Body of pancreas (tissue), 4 donors: ENCODE data around the gene DSTN. TPM values are rescaled to one million over a fixed set of nuclear protein-coding genes. Genes with fewer than 3 reads are reported as not detected.
A peak's percentile ranks its signal among the peaks of the same experiment; 100 is the strongest.

Source experiments
- ATAC-seq: fragments of 150-250 bp; one replicate; pipeline ENCODE4 v1.9.1; 2016
- DNase-seq, 4 donors: peaks; one replicate each; pipeline ENCODE4 v3.0.0-alpha.2; 2019
- H3K27ac ChIP-seq, 4 donors: fragments of 200-600 bp; sonication (generic); 1 replicate in 3 of 4; 2 replicates in 1 of 4; pipeline versions ENCODE4 v1.5.1 to v1.6.1; 2016 to 2019; ENCODE audit warnings: mild to moderate bottlenecking in 1 of 4, mixed read lengths in 1 of 4, moderate library complexity in 1 of 4
- H3K27me3 ChIP-seq, 2 donors: fragments of 200-600 bp; sonication (generic); one replicate each; pipeline ENCODE4 v1.6.0; 2016; ENCODE audit warnings: mild to moderate bottlenecking in 1 of 2
- H3K36me3 ChIP-seq, 2 donors: fragments of 200-600 bp; sonication (generic); replicated peaks in 1 of 2; 2 replicates each; pipeline ENCODE4 v1.5.1; 2016; ENCODE audit warnings: low read depth in 2 of 2; ENCODE audit not compliant: insufficient read depth in 1 of 2
- H3K4me1 ChIP-seq: fragments of 200-600 bp; sonication (generic); one replicate; pipeline ENCODE4 v1.6.0; 2016
- H3K4me3 ChIP-seq, 2 donors: fragments of 200-600 bp; sonication (generic); 1 replicate in 1 of 2; 2 replicates in 1 of 2; pipeline ENCODE4 v1.5.1; 2016 to 2019
- H3K9me3 ChIP-seq, 3 donors: fragments of 200-600 bp; sonication (generic); 1 replicate in 2 of 3; 2 replicates in 1 of 3; pipeline ENCODE4 v1.5.1; 2016
- CTCF ChIP-seq, 7 experiments: fragments of 450-650 bp in 4 of 7; fragments of 200-600 bp in 3 of 7; sonication (generic) in 3 of 7; IDR thresholded peaks; one replicate each; pipeline ENCODE4 v1.5.1; 2016 to 2019; ENCODE audit warnings: antibody characterized with exemption in 7 of 7
- POLR2A ChIP-seq, 3 donors: fragments of 450-650 bp; IDR thresholded peaks; one replicate each; pipeline ENCODE4 v1.6.1; 2016; ENCODE audit warnings: antibody characterized with exemption in 3 of 3, mild to moderate bottlenecking in 2 of 3
- WGBS, 2 donors: methylation state at CpG; one replicate each; pipeline ENCODE4 v1.1.5; 2017; 5-methylcytosine and 5-hydroxymethylcytosine counted together
- intact Hi-C: fragments of 100-400 bp; cut with DNase I; formaldehyde crosslinking; loops from one replicate; pipeline ENCODE4 v1.15.1; 2023
- total RNA-seq, 2 donors: library from RNA; depleted of rRNA; stranded (reverse); fragments of >200 nt; gene quantifications; one replicate each; pipeline ENCODE4 v1.1.0, GENCODE V29; 2016

The DSTN gene
- total RNA-seq, 2 donors from 2014 or later = 103 to 464 TPM

- intact Hi-C loops = no loop called here
- Histone ChIP-seq H3K27me3 (no peaks in the 10 kb centered on the region), H3K4me1 (peaks cover 65% of the 10 kb centered on the region), H3K36me3 (peaks cover 12 to 13% of the 10 kb centered on the region in 2 donors), H3K4me3 (no peak overlapping the region), H3K9me3 (no peaks in the 10 kb centered on the region), H3K27ac (peak overlapping the region; percentile 63 to 83 (median 72))
- peak; percentile 24 for ATAC-seq
- DNase-seq = peak in 3 of 4 donors; percentile 60 to 72 (median 71)
- 38 to 40% methylated on average over 6 to 25 of the region's 26 CpGs for WGBS, 2 donors
- TF ChIP-seq CTCF (IDR thresholded peaks at IDR 0.05) = peak in 6 of 7 experiments; percentile 23 to 77 (median 53)
- TF ChIP-seq POLR2A (IDR thresholded peaks at IDR 0.05) = no peak
Observed at GRCh38 chr20:17611540-17612286, 41.8 kb downstream of the DSTN start.

GRCh38 chr20:17612287-17612991, 42.6 kb downstream of the DSTN start:
- peaks cover 13 to 16% of the 10 kb centered on the region in 2 donors for H3K36me3 ChIP-seq
- no peaks in the 10 kb centered on the region for H3K9me3 ChIP-seq
- DNase-seq (peak in 3 of 4 donors; percentile 45 to 53 (median 46)), ATAC-seq (peak; percentile 9)
- no peaks in the 10 kb centered on the region for H3K27me3 ChIP-seq
- 31 to 41% methylated on average over 6 to 16 of the region's 16 CpGs for WGBS, 2 donors
- peak overlapping the region; percentile 63 to 83 (median 72) for H3K27ac ChIP-seq
- intact Hi-C loops = no loop called here
- H3K4me1 ChIP-seq = peaks cover 70% of the 10 kb centered on the region
- TF ChIP-seq POLR2A (IDR thresholded peaks at IDR 0.05) (no peak), CTCF (IDR thresholded peaks at IDR 0.05) (no peak)
- no peak overlapping the region for H3K4me3 ChIP-seq

- Histone ChIP-seq H3K27me3 (no peaks in the 10 kb centered on the region), H3K36me3 (peaks cover 13 to 16% of the 10 kb centered on the region in 2 donors), H3K9me3 (no peaks in the 10 kb centered on the region), H3K4me3 (no peak overlapping the region), H3K4me1 (peaks cover 75% of the 10 kb centered on the region), H3K27ac (peak overlapping the region; percentile 63 to 83 (median 72))
- intact Hi-C loops = no loop called here
- ATAC-seq = no peak
- 59 to 72% methylated on average over 4 to 7 of the region's 7 CpGs for WGBS, 2 donors
- no peak for TF ChIP-seq CTCF (IDR thresholded peaks at IDR 0.05)
- no peak for TF ChIP-seq POLR2A (IDR thresholded peaks at IDR 0.05)
- DNase-seq = no peak
Observed at GRCh38 chr20:17612992-17613327, 43.1 kb downstream of the DSTN start.

GRCh38 chr20:17613328-17614175, 43.7 kb downstream of the DSTN start:
- Histone ChIP-seq H3K27me3 (no peaks in the 10 kb centered on the region), H3K27ac (peak overlapping the region; percentile 63 to 83 (median 72)), H3K9me3 (no peaks in the 10 kb centered on the region), H3K4me1 (peaks cover 80% of the 10 kb centered on the region), H3K36me3 (peaks cover 13 to 18% of the 10 kb centered on the region in 2 donors), H3K4me3 (no peak overlapping the region)
- ATAC-seq (no peak), DNase-seq (peak in 3 of 4 donors; percentile 44 to 54 (median 45))
- intact Hi-C loops = no loop called here
- TF ChIP-seq CTCF (IDR thresholded peaks at IDR 0.05) = peak in 1 of 7 experiments; percentile 6
- TF ChIP-seq POLR2A (IDR thresholded peaks at IDR 0.05) = no peak
- 42 to 65% methylated on average over 21 to 33 of the region's 40 CpGs for WGBS, 2 donors
